ENCODE results near the gene ADI1.

DNA sequence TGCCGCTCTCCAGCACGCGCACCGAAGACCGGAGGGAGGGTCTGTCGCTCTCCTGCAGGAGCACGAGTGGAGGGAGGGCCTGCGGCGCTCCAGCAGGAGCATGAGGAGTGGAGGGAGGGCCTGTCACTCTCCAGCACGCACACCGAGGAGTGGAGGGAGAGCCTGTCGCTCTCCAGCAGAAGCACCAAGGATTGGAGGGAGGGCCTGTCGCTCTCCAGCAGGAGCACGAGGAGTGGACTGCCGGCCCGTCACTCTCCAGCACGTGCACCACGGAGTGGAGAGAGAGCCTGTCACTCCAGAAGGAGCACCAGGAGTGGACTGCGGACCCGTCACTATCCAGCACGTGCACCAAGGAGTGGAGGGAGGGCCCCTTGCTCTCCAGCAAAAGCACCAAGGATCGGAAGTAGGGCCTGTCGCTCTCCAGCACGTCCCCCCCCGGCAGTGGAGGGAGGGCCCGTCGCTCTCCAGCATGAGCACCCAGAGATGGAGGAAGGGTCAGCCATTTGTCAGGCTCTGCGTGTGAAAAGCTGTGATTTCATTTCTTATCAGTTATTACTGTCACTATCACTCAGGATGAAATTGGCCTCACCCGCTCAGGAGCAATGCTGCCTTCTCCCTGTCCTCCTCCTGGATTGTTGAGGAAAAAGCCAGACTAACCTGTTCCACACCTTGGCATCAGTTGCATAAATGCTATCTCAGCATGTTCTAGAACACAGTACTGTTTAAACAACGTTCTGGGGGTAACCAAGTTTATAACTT, 35.9 kb downstream of the ADI1 start:
- TF ChIP-seq, protein P1, sequence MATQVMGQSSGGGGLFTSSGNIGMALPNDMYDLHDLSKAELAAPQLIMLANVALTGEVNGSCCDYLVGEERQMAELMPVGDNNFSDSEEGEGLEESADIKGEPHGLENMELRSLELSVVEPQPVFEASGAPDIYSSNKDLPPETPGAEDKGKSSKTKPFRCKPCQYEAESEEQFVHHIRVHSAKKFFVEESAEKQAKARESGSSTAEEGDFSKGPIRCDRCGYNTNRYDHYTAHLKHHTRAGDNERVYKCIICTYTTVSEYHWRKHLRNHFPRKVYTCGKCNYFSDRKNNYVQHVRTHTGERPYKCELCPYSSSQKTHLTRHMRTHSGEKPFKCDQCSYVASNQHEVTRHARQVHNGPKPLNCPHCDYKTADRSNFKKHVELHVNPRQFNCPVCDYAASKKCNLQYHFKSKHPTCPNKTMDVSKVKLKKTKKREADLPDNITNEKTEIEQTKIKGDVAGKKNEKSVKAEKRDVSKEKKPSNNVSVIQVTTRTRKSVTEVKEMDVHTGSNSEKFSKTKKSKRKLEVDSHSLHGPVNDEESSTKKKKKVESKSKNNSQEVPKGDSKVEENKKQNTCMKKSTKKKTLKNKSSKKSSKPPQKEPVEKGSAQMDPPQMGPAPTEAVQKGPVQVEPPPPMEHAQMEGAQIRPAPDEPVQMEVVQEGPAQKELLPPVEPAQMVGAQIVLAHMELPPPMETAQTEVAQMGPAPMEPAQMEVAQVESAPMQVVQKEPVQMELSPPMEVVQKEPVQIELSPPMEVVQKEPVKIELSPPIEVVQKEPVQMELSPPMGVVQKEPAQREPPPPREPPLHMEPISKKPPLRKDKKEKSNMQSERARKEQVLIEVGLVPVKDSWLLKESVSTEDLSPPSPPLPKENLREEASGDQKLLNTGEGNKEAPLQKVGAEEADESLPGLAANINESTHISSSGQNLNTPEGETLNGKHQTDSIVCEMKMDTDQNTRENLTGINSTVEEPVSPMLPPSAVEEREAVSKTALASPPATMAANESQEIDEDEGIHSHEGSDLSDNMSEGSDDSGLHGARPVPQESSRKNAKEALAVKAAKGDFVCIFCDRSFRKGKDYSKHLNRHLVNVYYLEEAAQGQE (IDR thresholded peaks at IDR 0.05), result no peak
- TF ChIP-seq, protein P2, sequence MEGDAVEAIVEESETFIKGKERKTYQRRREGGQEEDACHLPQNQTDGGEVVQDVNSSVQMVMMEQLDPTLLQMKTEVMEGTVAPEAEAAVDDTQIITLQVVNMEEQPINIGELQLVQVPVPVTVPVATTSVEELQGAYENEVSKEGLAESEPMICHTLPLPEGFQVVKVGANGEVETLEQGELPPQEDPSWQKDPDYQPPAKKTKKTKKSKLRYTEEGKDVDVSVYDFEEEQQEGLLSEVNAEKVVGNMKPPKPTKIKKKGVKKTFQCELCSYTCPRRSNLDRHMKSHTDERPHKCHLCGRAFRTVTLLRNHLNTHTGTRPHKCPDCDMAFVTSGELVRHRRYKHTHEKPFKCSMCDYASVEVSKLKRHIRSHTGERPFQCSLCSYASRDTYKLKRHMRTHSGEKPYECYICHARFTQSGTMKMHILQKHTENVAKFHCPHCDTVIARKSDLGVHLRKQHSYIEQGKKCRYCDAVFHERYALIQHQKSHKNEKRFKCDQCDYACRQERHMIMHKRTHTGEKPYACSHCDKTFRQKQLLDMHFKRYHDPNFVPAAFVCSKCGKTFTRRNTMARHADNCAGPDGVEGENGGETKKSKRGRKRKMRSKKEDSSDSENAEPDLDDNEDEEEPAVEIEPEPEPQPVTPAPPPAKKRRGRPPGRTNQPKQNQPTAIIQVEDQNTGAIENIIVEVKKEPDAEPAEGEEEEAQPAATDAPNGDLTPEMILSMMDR (IDR thresholded peaks at IDR 0.05; ENCODE audit: low read depth, low read length, missing input control), result no peak
- TF ChIP-seq, protein P3, sequence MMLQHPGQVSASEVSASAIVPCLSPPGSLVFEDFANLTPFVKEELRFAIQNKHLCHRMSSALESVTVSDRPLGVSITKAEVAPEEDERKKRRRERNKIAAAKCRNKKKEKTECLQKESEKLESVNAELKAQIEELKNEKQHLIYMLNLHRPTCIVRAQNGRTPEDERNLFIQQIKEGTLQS (IDR thresholded peaks at IDR 0.05), result no peak
- TF ChIP-seq SP1 (IDR thresholded peaks at IDR 0.05) (peak; percentile 83), HNF4G (IDR thresholded peaks at IDR 0.05) (no peak), YY1 (IDR thresholded peaks at IDR 0.05) (no peak), FOXA1 (IDR thresholded peaks at IDR 0.05) (no peak), TAF1 (conservative IDR thresholded peaks at IDR 0.05) (no peak)
